Measurements from ENCODE around the gene HACE1. TPM values are rescaled to one million over a fixed set of nuclear protein-coding genes. Genes with fewer than 3 reads are reported as not detected.

The HACE1 gene
- total and polyA plus RNA-seq, 2 experiments from 2014 or later = 6.9 to 14.5 TPM

DNA sequence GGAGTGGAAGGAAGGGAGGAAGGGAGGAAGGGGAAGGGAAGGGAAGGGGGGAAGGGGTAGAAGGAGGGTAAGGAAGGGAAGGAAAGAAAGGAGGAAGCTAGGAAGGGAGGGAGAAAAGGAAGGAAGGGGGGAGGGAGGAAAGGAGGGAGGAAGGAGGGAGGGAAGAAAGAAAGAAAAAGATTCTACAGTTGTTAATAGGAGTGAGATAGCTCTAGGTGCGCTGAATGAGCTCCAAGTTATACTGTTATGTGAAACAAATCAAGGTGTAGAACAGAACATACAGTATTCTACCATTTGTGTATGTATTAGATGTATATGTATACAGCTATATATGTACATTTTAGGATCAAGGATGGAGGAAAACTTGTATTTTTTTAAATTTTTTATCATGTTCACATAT is 167.7 kb downstream of the HACE1 start:
- Histone ChIP-seq H3K4me3 (no peak overlapping the region), H3K9me2 (replicated peaks; ENCODE audit: insufficient read depth) (no peaks in the 10 kb centered on the region), H3K27ac (no peak overlapping the region), H4K20me1 (ENCODE audit: insufficient read depth, poor library complexity, severe bottlenecking) (no peaks in the 10 kb centered on the region), H3K4me1 (ENCODE audit: insufficient read depth) (peaks cover 11% of the 10 kb centered on the region), H3K27me3 (no peaks in the 10 kb centered on the region), H3K9me3 (ENCODE audit: low read depth) (no peaks in the 10 kb centered on the region), H3K4me2 (no peak overlapping the region), H3K79me2 (no peaks in the 10 kb centered on the region), H3K36me3 (replicated peaks; ENCODE audit: insufficient read depth, low read depth) (no peaks in the 10 kb centered on the region), H2AFZ (no peak overlapping the region)
- DNase-seq (ENCODE audit: low spot score) = no peak
- 92% methylated on average over 1 of the region's 1 CpG for WGBS (ENCODE audit: low lambda C conversion rate, missing lambda C conversion rate)
- TF ChIP-seq, protein P1, sequence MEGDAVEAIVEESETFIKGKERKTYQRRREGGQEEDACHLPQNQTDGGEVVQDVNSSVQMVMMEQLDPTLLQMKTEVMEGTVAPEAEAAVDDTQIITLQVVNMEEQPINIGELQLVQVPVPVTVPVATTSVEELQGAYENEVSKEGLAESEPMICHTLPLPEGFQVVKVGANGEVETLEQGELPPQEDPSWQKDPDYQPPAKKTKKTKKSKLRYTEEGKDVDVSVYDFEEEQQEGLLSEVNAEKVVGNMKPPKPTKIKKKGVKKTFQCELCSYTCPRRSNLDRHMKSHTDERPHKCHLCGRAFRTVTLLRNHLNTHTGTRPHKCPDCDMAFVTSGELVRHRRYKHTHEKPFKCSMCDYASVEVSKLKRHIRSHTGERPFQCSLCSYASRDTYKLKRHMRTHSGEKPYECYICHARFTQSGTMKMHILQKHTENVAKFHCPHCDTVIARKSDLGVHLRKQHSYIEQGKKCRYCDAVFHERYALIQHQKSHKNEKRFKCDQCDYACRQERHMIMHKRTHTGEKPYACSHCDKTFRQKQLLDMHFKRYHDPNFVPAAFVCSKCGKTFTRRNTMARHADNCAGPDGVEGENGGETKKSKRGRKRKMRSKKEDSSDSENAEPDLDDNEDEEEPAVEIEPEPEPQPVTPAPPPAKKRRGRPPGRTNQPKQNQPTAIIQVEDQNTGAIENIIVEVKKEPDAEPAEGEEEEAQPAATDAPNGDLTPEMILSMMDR (IDR thresholded peaks at IDR 0.05; ENCODE audit: poor library complexity) = no peak
- TF ChIP-seq EZH2 (IDR thresholded peaks at IDR 0.05; ENCODE audit: borderline replicate concordance) (no peak), EZH2phosphoT487 (IDR thresholded peaks at IDR 0.05; ENCODE audit: low read depth, severe bottlenecking, unreplicated experiment) (no peak)

DNA sequence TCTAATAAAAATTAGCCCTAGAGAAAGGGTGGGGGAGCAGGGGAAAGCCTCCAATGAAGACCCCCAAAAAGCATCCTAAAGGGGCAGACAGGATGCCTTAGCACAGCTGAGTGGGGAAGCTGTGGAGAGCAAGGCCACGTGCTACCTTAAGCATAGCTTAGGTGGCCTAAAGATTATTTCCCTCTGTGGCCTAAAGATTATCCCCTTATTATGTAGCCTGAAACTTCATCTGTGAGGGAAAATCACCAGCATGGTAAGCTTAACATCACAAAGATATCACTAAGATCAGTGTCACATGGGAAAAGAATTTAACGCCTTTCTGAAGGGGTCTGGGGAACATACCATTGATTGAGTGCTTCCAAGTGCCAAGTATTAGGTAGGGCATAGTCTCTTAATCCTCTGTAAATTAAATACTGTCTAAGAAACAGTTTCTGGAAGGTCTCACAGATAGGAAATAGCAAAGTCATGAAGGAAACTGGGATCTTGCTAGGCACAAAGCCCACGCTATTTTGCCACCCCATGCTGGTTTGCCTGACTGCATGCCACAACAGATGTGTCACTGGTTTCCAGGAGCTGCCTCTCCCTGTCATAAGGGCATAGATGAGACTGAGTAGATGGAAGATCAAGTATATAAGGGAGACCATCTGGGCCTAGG is 170.0 kb downstream of the HACE1 start:
- no peak overlapping the region for H2AFZ ChIP-seq
- H4K20me1 ChIP-seq (ENCODE audit: insufficient read depth, poor library complexity, severe bottlenecking) = no peaks in the 10 kb centered on the region
- H3K4me1 ChIP-seq (ENCODE audit: insufficient read depth) = peaks cover 21% of the 10 kb centered on the region
- H3K4me2 ChIP-seq = no peak overlapping the region
- DNase-seq (ENCODE audit: low spot score) = no peak
- no peaks in the 10 kb centered on the region for H3K27me3 ChIP-seq
- no peaks in the 10 kb centered on the region for H3K9me3 ChIP-seq (ENCODE audit: low read depth)
- H3K27ac ChIP-seq = no peak overlapping the region
- 54% methylated on average over 3 of the region's 3 CpGs for WGBS (ENCODE audit: low lambda C conversion rate, missing lambda C conversion rate)
- H3K36me3 ChIP-seq (replicated peaks; ENCODE audit: insufficient read depth, low read depth) = no peaks in the 10 kb centered on the region
- no peak for TF ChIP-seq EZH2phosphoT487 (IDR thresholded peaks at IDR 0.05; ENCODE audit: low read depth, severe bottlenecking, unreplicated experiment)
- TF ChIP-seq, protein P1 (IDR thresholded peaks at IDR 0.05; ENCODE audit: poor library complexity) = no peak
- no peak for TF ChIP-seq EZH2 (IDR thresholded peaks at IDR 0.05; ENCODE audit: borderline replicate concordance)
- H3K9me2 ChIP-seq (replicated peaks; ENCODE audit: insufficient read depth) = no peaks in the 10 kb centered on the region
- no peak overlapping the region for H3K4me3 ChIP-seq
- no peaks in the 10 kb centered on the region for H3K79me2 ChIP-seq

DNA sequence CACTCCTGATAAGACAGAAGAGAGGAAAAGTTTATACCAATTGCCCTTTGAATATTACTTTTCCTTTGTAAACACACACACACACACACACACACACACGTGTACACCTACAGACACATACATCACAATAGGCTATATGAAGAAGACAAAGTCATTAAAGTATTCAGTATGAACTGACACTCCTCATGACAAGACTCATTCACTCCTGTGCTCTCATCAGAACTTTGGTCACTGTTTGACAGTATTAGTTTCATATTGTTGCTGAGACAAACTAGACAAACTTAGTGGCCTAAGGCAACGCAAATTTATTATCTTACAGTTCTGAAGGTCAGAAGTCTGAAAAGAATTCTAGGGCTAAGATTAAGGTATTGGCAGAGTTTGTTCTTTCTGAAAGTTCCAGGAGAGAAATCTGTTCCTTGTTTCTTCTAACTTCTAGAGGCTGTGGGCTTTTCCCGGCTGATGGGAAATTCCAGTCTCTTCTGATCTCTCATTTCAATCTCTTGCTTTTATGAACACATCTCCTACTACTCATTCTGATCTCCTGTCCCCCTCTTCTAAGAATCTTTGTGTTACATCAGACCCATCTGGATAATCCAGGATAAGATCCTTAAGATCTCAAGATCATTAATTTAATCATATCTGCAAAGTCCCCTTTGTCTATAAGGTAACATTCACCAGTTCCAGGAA is 171.3 kb downstream of the HACE1 start:
- H2AFZ ChIP-seq = no peak overlapping the region
- 79% methylated on average over 3 of the region's 3 CpGs for WGBS (ENCODE audit: low lambda C conversion rate, missing lambda C conversion rate)
- no peak for DNase-seq (ENCODE audit: low spot score)
- no peaks in the 10 kb centered on the region for H3K36me3 ChIP-seq (replicated peaks; ENCODE audit: insufficient read depth, low read depth)
- no peaks in the 10 kb centered on the region for H4K20me1 ChIP-seq (ENCODE audit: insufficient read depth, poor library complexity, severe bottlenecking)
- no peaks in the 10 kb centered on the region for H3K79me2 ChIP-seq
- H3K9me2 ChIP-seq (replicated peaks; ENCODE audit: insufficient read depth) = no peaks in the 10 kb centered on the region
- H3K4me2 ChIP-seq = no peak overlapping the region
- H3K27me3 ChIP-seq = no peaks in the 10 kb centered on the region
- H3K9me3 ChIP-seq (ENCODE audit: low read depth) = no peaks in the 10 kb centered on the region
- TF ChIP-seq, protein P1 (IDR thresholded peaks at IDR 0.05; ENCODE audit: poor library complexity) = no peak
- TF ChIP-seq EZH2 (IDR thresholded peaks at IDR 0.05; ENCODE audit: borderline replicate concordance) (no peak), EZH2phosphoT487 (IDR thresholded peaks at IDR 0.05; ENCODE audit: low read depth, severe bottlenecking, unreplicated experiment) (no peak)
- H3K4me1 ChIP-seq (ENCODE audit: insufficient read depth) = peaks cover 21% of the 10 kb centered on the region
- no peak overlapping the region for H3K4me3 ChIP-seq
- no peak overlapping the region for H3K27ac ChIP-seq
